Activated CD4-positive, alpha-beta T cell treated with anti-CD3 and anti-CD28 coated beads for 48 hours (primary cell): ENCODE measurements around the gene IFNAR1.

Experiments
- DNase-seq: peaks from one replicate; pipeline ENCODE4 v3.0.0-alpha.2; 2020

IFNAR1 gene

DNA sequence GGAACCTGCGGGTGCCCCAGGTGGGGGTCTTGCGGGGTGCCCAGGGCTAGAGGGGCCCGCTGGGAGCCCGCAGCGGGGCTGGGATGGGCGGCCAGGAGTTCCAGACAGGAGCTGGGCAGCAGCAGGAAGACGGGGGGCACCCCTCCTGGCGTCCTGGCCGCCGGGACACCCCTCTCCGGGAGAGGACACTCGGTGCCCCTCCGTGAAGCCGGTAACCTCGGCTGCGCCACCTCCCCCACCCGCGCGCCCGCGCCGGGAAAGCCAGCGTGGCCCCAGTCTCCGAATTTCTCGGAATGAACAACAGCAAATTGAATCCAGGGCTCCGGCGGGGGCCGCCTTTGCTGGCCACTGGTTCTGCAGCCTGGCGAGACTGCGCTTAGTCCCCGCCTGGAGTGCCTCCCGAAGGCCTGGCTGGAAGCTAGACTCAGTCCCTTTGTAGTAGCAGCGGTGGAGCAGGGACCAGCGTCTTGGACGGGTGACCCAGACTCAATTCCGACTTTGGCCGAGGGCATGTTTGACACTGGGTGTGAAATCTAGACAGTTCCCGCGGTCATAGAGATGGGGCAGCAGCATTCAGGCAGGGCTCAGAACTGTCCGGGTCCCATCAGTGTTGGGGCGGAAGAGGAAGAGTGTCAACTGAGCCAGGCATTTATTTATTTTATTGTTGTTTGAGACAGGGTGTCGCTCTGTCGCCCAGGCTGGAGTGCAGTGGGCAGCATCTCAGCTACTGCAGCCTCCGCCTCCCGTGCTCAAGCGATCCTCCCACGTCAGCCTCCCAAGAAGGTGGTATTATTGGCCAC, 79.2 kb downstream of the IFNAR1 start:
- peak; percentile 56 for DNase-seq

DNA sequence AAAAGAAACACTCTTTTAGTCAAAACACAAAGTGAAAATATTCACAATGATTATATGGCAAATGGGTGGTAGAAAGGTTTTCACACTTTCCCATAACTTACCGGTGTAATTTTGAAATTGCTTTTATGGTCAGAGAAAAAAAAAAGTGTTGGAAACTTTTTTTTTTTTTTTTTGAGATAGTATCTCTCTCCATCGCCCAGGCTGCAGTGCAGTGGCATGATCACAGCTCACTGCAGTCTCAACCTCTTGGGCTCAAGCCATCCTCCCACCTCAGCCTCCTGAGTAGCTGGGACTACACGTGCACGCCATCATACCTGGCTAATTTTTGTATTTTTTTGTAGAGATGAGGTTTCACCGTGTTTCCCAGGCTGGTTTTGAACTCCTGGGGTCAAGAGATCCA, 81.7 kb downstream of the IFNAR1 start:
- DNase-seq = peak; percentile 34
